Sigmoid colon (tissue), 4 donors: Measurements from ENCODE around the gene LIMA1.
"Not testable (repeated sequence)": the region's sequence is repeated elsewhere in the genome, so short reads cannot be mapped to it uniquely, and the experiment has no call there.

Source experiments
- POLR2AphosphoS5 ChIP-seq, 4 donors: sonication (generic); formaldehyde crosslinking; IDR thresholded peaks; one replicate each; pipeline ENCODE4 v1.6.1; 2017; ENCODE audit warnings: antibody characterized with exemption in 4 of 4
- TF ChIP-seq, protein P1 (sequence below), 4 experiments: fragments of 450-650 bp in 3 of 4; fragments of 200-600 bp in 1 of 4; IDR thresholded peaks; one replicate each; pipeline ENCODE4 v1.5.1; 2016 to 2019; ENCODE audit warnings: antibody characterized with exemption in 4 of 4, mild to moderate bottlenecking in 3 of 4, moderate library complexity in 2 of 4

DNA sequence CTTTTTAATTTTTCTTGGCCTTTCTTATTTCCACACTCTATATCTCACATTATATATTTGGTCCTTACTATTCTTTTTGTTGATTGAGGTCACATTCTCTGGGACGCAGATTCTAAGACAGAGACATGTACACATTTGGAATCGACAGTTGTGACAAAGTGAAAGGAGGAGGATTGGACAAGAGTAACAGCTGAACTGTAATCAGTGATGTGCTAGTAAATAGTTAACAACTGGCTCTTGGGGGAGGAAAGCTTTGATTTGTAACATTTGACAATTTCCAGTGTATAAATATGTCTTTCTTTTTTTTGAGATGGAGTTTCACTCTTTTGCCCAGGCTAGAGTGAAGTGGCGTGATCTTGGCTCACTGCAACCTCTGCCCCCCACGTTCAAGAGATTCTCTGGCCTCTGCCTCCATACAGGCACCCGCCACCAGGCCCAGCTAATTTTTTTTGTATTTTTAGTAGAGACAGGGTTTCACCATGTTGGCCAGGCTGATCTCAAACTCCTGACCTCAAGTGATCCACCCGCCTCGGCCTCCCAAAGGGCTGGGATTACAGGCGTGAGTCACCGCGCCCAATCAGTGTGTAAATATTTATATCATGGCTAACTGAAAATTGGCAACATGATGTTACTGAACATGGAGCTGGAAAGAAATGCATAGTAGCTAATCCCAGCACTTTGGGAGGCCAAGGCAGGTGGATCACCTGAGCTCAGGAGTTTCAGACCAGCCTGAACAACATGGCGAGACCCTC is 28.7 kb upstream of the LIMA1 start:
- TF ChIP-seq, protein P1, sequence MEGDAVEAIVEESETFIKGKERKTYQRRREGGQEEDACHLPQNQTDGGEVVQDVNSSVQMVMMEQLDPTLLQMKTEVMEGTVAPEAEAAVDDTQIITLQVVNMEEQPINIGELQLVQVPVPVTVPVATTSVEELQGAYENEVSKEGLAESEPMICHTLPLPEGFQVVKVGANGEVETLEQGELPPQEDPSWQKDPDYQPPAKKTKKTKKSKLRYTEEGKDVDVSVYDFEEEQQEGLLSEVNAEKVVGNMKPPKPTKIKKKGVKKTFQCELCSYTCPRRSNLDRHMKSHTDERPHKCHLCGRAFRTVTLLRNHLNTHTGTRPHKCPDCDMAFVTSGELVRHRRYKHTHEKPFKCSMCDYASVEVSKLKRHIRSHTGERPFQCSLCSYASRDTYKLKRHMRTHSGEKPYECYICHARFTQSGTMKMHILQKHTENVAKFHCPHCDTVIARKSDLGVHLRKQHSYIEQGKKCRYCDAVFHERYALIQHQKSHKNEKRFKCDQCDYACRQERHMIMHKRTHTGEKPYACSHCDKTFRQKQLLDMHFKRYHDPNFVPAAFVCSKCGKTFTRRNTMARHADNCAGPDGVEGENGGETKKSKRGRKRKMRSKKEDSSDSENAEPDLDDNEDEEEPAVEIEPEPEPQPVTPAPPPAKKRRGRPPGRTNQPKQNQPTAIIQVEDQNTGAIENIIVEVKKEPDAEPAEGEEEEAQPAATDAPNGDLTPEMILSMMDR (IDR thresholded peaks at IDR 0.05), result not testable (repeated sequence)
- not testable (repeated sequence) for TF ChIP-seq POLR2AphosphoS5 (IDR thresholded peaks at IDR 0.05)
